Mucosa of rectum (tissue), 2 donors: ENCODE data around the gene SELP.

Experiments used
- H3K27ac ChIP-seq, 2 donors: one replicate each; pipeline ENCODE4 v1.7.0; 2013; ENCODE audit warnings: inconsistent platforms in 2 of 2, low read depth in 2 of 2, low read length in 2 of 2
- H3K27me3 ChIP-seq, 2 donors: one replicate each; pipeline ENCODE4 v1.7.0; 2013; ENCODE audit warnings: low read length in 2 of 2; ENCODE audit not compliant: control insufficient read depth in 2 of 2, insufficient read depth in 2 of 2
- H3K36me3 ChIP-seq, 2 donors: one replicate each; pipeline ENCODE4 v1.7.0; 2013; ENCODE audit warnings: low read length in 2 of 2; ENCODE audit not compliant: control insufficient read depth in 2 of 2, insufficient read depth in 2 of 2
- H3K4me1 ChIP-seq, 2 donors: one replicate each; pipeline ENCODE4 v1.7.0; 2013; ENCODE audit warnings: low read length in 2 of 2, mild to moderate bottlenecking in 1 of 2; ENCODE audit not compliant: control insufficient read depth in 2 of 2, insufficient read depth in 2 of 2
- H3K4me3 ChIP-seq, 2 donors: one replicate each; pipeline ENCODE4 v1.7.0; 2013; ENCODE audit warnings: low read length in 2 of 2
- H3K9ac ChIP-seq, 2 donors: one replicate each; pipeline ENCODE4 v1.7.0; 2013; ENCODE audit warnings: low read length in 2 of 2, low read depth in 1 of 2, mild to moderate bottlenecking in 1 of 2
- H3K9me3 ChIP-seq, 2 donors: one replicate each; pipeline ENCODE4 v1.7.0; 2013; ENCODE audit warnings: low read length in 2 of 2; ENCODE audit not compliant: control insufficient read depth in 2 of 2
- donor health status: healthy.
- donor health status: Normal muscosa, but diverticular disease.

The SELP gene

GRCh38 chr1:169653873-169654272, 23.9 kb upstream of the SELP start:
- H3K9ac ChIP-seq = no peak overlapping the region
- no peak overlapping the region for H3K27ac ChIP-seq
- H3K36me3 ChIP-seq = no peaks in the 10 kb centered on the region
- H3K4me1 ChIP-seq = no peaks in the 10 kb centered on the region
- no peaks in the 10 kb centered on the region for H3K9me3 ChIP-seq
- no peaks in the 10 kb centered on the region for H3K27me3 ChIP-seq
- H3K4me3 ChIP-seq = no peak overlapping the region

- Histone ChIP-seq H3K36me3 (no peaks in the 10 kb centered on the region), H3K27me3 (no peaks in the 10 kb centered on the region), H3K27ac (no peak overlapping the region), H3K9ac (no peak overlapping the region), H3K9me3 (no peaks in the 10 kb centered on the region), H3K4me1 (no peaks in the 10 kb centered on the region), H3K4me3 (no peak overlapping the region)
Observed at GRCh38 chr1:169651035-169651434, 21.1 kb upstream of the SELP start.

GRCh38 chr1:169650551-169650950, 20.6 kb upstream of the SELP start:
- no peak overlapping the region for H3K27ac ChIP-seq
- H3K9ac ChIP-seq = no peak overlapping the region
- no peaks in the 10 kb centered on the region for H3K4me1 ChIP-seq
- H3K27me3 ChIP-seq = no peaks in the 10 kb centered on the region
- H3K4me3 ChIP-seq = no peak overlapping the region
- H3K9me3 ChIP-seq = no peaks in the 10 kb centered on the region
- H3K36me3 ChIP-seq = no peaks in the 10 kb centered on the region

GRCh38 chr1:169648709-169649108, 18.8 kb upstream of the SELP start:
- H3K27ac ChIP-seq = no peak overlapping the region

GRCh38 chr1:169648187-169648586, 18.3 kb upstream of the SELP start:
- Histone ChIP-seq H3K9ac (no peak overlapping the region), H3K4me3 (no peak overlapping the region), H3K9me3 (no peaks in the 10 kb centered on the region), H3K27ac (no peak overlapping the region), H3K36me3 (no peaks in the 10 kb centered on the region), H3K4me1 (no peaks in the 10 kb centered on the region), H3K27me3 (no peaks in the 10 kb centered on the region)

More at GRCh38 chr1:169648709-169649108, 18.8 kb upstream of the SELP start:
- Histone ChIP-seq H3K9me3 (no peaks in the 10 kb centered on the region), H3K4me1 (no peaks in the 10 kb centered on the region), H3K27me3 (no peaks in the 10 kb centered on the region), H3K4me3 (no peak overlapping the region), H3K9ac (no peak overlapping the region), H3K36me3 (no peaks in the 10 kb centered on the region)

- Histone ChIP-seq H3K9me3 (no peaks in the 10 kb centered on the region), H3K27me3 (no peaks in the 10 kb centered on the region), H3K4me1 (no peaks in the 10 kb centered on the region), H3K27ac (no peak overlapping the region), H3K4me3 (no peak overlapping the region), H3K36me3 (no peaks in the 10 kb centered on the region), H3K9ac (no peak overlapping the region)
Observed at GRCh38 chr1:169647512-169647911, 17.6 kb upstream of the SELP start.

GRCh38 chr1:169644297-169644696, 14.4 kb upstream of the SELP start:
- no peaks in the 10 kb centered on the region for H3K4me1 ChIP-seq
- H3K4me3 ChIP-seq = no peak overlapping the region
- no peaks in the 10 kb centered on the region for H3K36me3 ChIP-seq
- no peaks in the 10 kb centered on the region for H3K9me3 ChIP-seq
- H3K9ac ChIP-seq = no peak overlapping the region
- H3K27ac ChIP-seq = no peak overlapping the region
- no peaks in the 10 kb centered on the region for H3K27me3 ChIP-seq

- peaks cover 0 to 8% of the 10 kb centered on the region in 2 donors for H3K9me3 ChIP-seq
- no peaks in the 10 kb centered on the region for H3K36me3 ChIP-seq
- H3K27ac ChIP-seq = no peak overlapping the region
Observed at GRCh38 chr1:169634877-169635276, 5.0 kb upstream of the SELP start.

GRCh38 chr1:169634145-169634544, 4.2 kb upstream of the SELP start:
- H3K9ac ChIP-seq = no peak overlapping the region
- peaks cover 0 to 8% of the 10 kb centered on the region in 2 donors for H3K9me3 ChIP-seq
- no peak overlapping the region for H3K27ac ChIP-seq
- no peaks in the 10 kb centered on the region for H3K4me1 ChIP-seq
- H3K27me3 ChIP-seq = no peaks in the 10 kb centered on the region
- no peaks in the 10 kb centered on the region for H3K36me3 ChIP-seq
- no peak overlapping the region for H3K4me3 ChIP-seq

More at GRCh38 chr1:169634877-169635276, 5.0 kb upstream of the SELP start:
- Histone ChIP-seq H3K4me1 (no peaks in the 10 kb centered on the region), H3K27me3 (no peaks in the 10 kb centered on the region), H3K9ac (no peak overlapping the region), H3K4me3 (no peak overlapping the region)

- Histone ChIP-seq H3K9ac (no peak overlapping the region), H3K4me3 (no peak overlapping the region), H3K4me1 (no peaks in the 10 kb centered on the region), H3K36me3 (no peaks in the 10 kb centered on the region), H3K27me3 (no peaks in the 10 kb centered on the region), H3K27ac (no peak overlapping the region), H3K9me3 (peaks cover 0 to 8% of the 10 kb centered on the region in 2 donors)
Observed at GRCh38 chr1:169631249-169631648, 1.3 kb upstream of the SELP start.

- Histone ChIP-seq H3K9ac (no peak overlapping the region), H3K4me3 (no peak overlapping the region), H3K27ac (no peak overlapping the region), H3K36me3 (no peaks in the 10 kb centered on the region), H3K9me3 (no peaks in the 10 kb centered on the region), H3K27me3 (peaks cover 0 to 4% of the 10 kb centered on the region in 2 donors), H3K4me1 (no peaks in the 10 kb centered on the region)
Observed at GRCh38 chr1:169624912-169625311, 5.0 kb downstream of the SELP start.
